ENCODE measurements around the gene CFAP58.

CFAP58 gene

GRCh38 chr10:104321725-104322415 lies 31.8 kb upstream of the CFAP58 start:
- no peak overlapping the region for H3K4me3 ChIP-seq (ENCODE audit: low read depth, low read length)

GRCh38 chr10:104322416-104322782 lies 31.2 kb upstream of the CFAP58 start:
- no peak overlapping the region for H3K4me3 ChIP-seq (ENCODE audit: low read depth, low read length)

- no peak overlapping the region for H3K4me3 ChIP-seq (ENCODE audit: low read depth, low read length)
Observed at GRCh38 chr10:104323085-104323484, 30.5 kb upstream of the CFAP58 start.

GRCh38 chr10:104323760-104324201 lies 29.9 kb upstream of the CFAP58 start:
- H3K4me3 ChIP-seq (ENCODE audit: low read depth, low read length): no peak overlapping the region

GRCh38 chr10:104324221-104324686 lies 29.4 kb upstream of the CFAP58 start:
- H3K4me3 ChIP-seq (ENCODE audit: low read depth, low read length): no peak overlapping the region

GRCh38 chr10:104324931-104325330 lies 28.7 kb upstream of the CFAP58 start:
- no peak overlapping the region for H3K4me3 ChIP-seq (ENCODE audit: low read depth, low read length)

- H3K4me3 ChIP-seq (ENCODE audit: low read depth, low read length): no peak overlapping the region
Observed at GRCh38 chr10:104325436-104326435, 27.9 kb upstream of the CFAP58 start.

GRCh38 chr10:104326991-104327610 lies 26.5 kb upstream of the CFAP58 start:
- no peak overlapping the region for H3K4me3 ChIP-seq (ENCODE audit: low read depth, low read length)

GRCh38 chr10:104327745-104328645 lies 25.6 kb upstream of the CFAP58 start:
- H3K4me3 ChIP-seq (ENCODE audit: low read depth, low read length): no peak overlapping the region

- no peak overlapping the region for H3K4me3 ChIP-seq (ENCODE audit: low read depth, low read length)
Observed at GRCh38 chr10:104328646-104328895, 25.1 kb upstream of the CFAP58 start.

- no peak overlapping the region for H3K4me3 ChIP-seq (ENCODE audit: low read depth, low read length)
Observed at GRCh38 chr10:104328896-104329710, 24.5 kb upstream of the CFAP58 start.

- no peak overlapping the region for H3K4me3 ChIP-seq (ENCODE audit: low read depth, low read length)
Observed at GRCh38 chr10:104329735-104330134, 23.9 kb upstream of the CFAP58 start.

GRCh38 chr10:104330168-104331110 lies 23.2 kb upstream of the CFAP58 start:
- H3K4me3 ChIP-seq (ENCODE audit: low read depth, low read length): no peak overlapping the region

- no peak overlapping the region for H3K4me3 ChIP-seq (ENCODE audit: low read depth, low read length)
Observed at GRCh38 chr10:104331208-104331838, 22.3 kb upstream of the CFAP58 start.

- no peak overlapping the region for H3K4me3 ChIP-seq (ENCODE audit: low read depth, low read length)
Observed at GRCh38 chr10:104332243-104333031, 21.2 kb upstream of the CFAP58 start.

GRCh38 chr10:104333032-104333727 lies 20.5 kb upstream of the CFAP58 start:
- H3K4me3 ChIP-seq (ENCODE audit: low read depth, low read length): no peak overlapping the region
